Fibroblast of skin of left quadriceps (primary cell): ENCODE results near the gene ARHGAP26.
"Not testable (repeated sequence)": the region's sequence is repeated elsewhere in the genome, so short reads cannot be mapped to it uniquely, and the experiment has no call there.

Experiments used
- DNase-seq, 2 experiments: peaks; one replicate each; pipeline ENCODE4 v3.0.0-alpha.2; 2013; ENCODE audit warnings: low read depth in 2 of 2

Gene ARHGAP26

GRCh38 chr5:142930395-142931110 is 160.4 kb downstream of the ARHGAP26 start:
- DNase-seq = no peak

DNA sequence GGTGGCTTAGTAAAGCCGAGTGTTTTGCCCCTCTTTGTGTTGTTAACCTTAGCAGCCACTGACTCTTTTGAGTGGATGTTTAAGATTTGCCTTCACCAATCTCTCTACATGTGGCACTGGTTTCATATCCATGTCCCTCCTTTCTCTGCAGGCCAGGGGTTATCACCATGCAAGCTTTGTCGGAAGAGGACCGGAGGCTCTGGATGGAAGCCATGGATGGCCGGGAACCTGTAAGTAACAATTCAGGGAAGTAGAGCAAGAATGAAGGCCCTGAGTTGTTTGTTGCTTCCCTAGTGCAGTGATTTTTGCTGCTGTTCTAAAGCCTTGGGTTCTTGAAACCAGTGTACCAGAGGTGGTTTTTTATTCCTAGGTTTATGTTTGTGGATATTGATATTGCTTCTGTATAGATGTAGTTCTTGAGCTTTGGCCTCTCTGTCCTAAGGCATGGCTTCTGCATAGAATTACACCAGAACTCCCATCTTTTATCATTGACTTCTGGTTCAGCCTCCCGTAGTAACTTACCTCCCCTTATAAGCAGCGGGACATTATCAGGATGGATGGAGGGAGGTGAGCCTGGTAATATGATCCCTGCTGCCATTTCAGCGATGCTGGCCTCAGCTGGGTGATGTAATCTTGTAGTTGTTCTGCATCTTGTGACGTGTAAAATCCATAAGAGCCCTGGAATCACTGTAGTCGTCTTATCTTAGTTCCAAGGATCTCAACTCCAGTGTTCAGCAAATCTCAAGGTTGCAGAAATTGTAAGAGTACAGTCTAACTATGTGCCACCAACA is 161.9 kb downstream of the ARHGAP26 start:
- no peak for DNase-seq

GRCh38 chr5:142934051-142934762 is 164.0 kb downstream of the ARHGAP26 start:
- no peak for DNase-seq

DNA sequence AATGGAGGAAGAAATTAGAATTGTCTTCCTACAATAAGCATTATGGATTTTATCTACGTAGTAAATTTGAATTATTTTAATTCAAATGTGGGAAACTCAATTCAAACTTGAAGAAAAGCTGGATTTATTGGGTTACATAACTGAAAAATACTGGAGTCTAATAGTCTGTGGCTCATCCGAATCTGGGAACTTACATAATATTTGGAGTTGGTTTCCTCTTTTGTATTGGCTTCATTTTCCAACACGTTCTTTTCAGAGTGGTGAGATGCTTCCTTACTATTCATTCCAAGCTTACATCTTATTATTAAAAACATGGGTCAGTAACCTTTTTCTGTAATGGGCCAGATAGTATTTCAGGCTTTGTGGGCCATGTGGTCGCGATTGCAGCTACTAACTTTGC is 164.8 kb downstream of the ARHGAP26 start:
- DNase-seq = no peak

DNA sequence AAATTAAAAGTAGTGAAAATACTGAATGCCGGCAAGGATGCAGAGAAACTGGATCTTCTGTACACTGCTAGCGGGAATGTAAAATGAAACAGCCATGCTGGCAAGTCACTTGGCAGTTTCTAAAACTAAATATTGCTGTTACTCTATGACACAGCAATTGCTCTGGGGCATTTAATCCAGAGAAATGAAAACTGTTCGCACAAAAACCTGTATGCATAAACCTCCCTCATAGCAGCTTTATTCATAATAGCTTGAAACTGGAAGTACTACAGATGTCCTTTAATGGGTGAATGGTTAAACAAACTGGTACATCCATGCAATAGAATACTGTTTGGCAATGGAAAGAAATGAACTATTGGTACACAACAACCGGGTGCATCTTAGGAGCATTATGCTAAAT is 167.2 kb downstream of the ARHGAP26 start:
- DNase-seq = no peak

GRCh38 chr5:142938266-142938880 is 168.2 kb downstream of the ARHGAP26 start:
- DNase-seq = no peak

- DNase-seq = no peak
Observed at GRCh38 chr5:142939006-142939405, 168.8 kb downstream of the ARHGAP26 start.

- no peak for DNase-seq
Observed at GRCh38 chr5:142939884-142940283, 169.7 kb downstream of the ARHGAP26 start.

DNA sequence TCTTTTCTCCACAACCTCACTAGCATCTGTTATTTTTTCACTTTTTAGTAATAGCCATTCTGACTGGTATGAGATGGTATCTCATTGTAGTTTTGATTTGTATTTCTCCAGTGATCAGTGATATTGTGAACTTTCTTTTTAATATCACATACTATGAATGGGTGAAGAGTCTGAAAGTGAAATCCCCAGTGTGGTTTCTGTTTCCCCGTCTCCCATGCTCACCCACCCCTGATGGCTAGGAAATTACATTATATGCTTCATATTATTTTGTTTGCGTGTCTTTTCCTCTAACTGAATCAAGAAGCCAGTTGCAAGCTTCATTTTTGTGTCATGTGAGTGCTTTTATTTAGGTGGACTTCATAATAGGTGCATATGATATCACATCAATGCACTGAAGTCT is 171.1 kb downstream of the ARHGAP26 start:
- DNase-seq = no peak

GRCh38 chr5:142942901-142943300 is 172.7 kb downstream of the ARHGAP26 start:
- DNase-seq = no peak

- no peak for DNase-seq
Observed at GRCh38 chr5:142944140-142944539, 174.0 kb downstream of the ARHGAP26 start.

GRCh38 chr5:142945321-142945720 is 175.1 kb downstream of the ARHGAP26 start:
- DNase-seq = no peak

DNA sequence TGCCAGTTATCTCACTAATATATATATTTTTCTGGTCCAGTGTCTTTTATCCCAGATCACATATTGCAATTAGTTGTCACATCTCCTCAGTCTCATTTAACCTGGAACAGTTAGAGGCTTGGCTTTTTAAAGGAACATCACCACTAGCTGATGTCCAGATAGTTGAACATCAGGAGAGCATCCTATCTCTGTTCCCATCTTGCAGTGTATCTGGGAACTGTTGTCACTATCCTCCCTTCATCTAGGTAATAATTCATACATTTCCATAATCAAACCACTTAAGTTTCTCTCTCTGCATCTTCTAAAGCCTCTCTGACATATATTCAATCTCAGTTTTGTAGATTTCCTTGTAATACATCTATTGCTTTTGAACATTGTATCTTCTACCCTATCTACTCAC is 175.7 kb downstream of the ARHGAP26 start:
- DNase-seq = no peak

DNA sequence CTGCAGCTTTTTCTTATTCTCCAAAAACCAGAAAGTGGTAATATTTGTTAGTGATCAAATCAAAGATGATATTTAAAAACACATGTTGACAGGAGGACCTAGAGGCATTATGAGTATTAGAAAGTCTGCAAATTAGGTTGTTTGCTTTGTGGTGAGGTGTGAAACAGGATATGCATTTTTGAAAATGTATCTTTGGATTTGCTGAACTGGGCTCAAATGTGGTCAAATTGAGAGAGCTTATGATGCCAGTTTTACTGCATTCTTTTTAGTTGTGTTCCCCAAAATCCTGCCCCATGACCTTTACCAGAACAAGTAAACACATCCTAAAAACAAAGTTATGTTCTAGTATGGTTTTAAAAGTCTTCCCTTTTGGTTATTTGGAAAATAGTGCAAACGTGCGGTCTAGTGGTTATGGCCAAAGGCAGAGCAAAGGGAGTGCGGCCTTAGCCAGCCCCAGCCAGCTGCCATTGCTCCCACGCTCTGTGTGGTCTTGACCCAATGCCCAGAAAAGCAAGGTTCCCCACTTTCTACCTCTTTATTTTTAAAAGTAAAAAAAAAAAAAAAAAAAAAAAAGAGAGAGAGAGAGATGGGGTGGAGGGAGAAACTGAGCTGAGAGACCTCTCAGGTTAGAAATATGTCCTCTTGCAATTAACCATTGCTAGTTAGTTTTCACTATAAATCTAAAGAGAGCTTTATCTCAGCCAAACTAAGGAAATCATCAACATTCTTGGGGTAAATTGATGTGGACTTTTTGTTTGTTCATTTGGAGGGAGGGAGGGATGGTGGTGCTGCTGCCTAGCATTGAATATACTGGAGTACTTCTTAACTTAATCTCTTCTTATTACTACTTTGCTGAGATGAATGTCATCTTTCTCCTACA is 176.6 kb downstream of the ARHGAP26 start:
- DNase-seq = no peak

- no peak for DNase-seq
Observed at GRCh38 chr5:142947427-142947709, 177.2 kb downstream of the ARHGAP26 start.

- no peak for DNase-seq
Observed at GRCh38 chr5:142952229-142952628, 182.1 kb downstream of the ARHGAP26 start.

GRCh38 chr5:142952871-142953270 is 182.7 kb downstream of the ARHGAP26 start:
- not testable (repeated sequence) for DNase-seq

DNA sequence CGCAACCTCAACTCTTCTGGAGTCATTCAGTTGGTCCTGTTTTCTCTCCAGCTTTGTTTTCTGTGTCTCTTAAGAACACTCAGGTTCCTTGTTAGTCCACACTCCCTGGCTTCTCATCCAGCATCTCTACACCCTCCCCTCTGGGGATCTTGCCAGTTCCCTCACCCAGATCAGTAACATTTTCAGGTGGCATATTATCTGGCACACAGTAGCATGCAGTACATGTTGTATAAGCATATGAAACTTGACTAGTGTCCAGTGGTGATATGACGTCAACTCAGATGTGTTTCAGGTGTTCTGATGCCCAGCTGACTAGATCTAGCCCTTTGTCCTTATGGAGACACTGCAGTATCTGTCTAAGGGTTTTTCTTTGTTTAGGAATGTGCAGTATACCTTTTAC is 184.3 kb downstream of the ARHGAP26 start:
- no peak for DNase-seq

DNA sequence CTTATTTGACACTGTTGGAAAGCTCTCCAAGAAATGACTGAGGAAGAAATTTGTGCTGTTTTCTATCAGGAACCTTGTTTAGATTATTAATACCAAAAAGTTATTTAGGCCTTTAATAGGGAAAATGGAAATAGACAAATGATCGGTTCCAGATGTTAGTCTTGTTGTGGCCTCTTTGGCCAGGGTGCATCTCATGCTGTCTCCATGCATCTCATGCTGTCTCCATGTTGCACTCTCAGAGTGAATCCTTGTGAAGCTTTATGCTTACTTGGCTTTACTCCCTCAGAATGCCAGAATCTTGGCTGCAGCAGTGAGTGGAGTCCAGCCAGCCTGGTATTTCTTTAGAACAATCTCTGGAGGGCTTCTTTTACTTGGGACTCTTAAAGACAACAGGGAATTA is 185.5 kb downstream of the ARHGAP26 start:
- DNase-seq = no peak

- DNase-seq = no peak
Observed at GRCh38 chr5:142957528-142957927, 187.4 kb downstream of the ARHGAP26 start.

DNA sequence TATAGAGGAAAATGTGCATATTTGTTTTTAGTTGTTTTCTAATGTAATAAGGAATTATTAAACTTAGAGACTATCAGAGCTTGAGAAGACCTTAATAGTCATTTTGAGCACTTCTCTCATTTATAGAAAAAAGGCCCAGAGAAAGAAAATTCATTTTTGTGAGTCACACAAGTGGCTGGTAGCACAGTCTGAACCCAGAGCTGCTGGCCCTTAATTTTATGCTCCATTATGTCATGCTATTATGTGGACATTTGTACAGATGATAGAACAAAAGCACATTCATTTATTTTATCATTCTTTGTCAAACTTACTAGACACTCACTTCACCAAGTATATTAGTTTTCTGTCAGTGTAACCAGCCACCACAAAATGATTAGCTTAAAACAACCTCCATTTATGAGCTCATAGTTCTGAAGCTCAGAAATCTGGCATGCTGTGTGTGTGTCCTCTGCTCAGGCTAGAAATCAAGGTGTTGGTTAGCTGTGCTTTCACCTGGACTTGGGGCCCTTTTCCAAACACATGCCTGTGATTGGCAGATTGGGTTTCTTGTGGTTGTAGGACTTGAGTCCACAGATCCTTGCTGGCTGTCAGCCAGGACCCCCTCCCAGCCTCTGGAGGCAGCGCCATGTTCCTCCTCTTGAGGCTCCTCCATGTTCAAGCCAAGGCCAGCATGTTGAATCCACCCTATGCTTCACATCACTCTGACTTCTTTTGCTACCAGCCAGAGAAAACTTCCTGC is 188.9 kb downstream of the ARHGAP26 start:
- no peak for DNase-seq
